Measurements from ENCODE around the gene RNF5.
A peak's percentile ranks its signal among the peaks of the same experiment; 100 is the strongest.

- TF ChIP-seq CTCF (IDR thresholded peaks at IDR 0.05) (peak; percentile 39 to 70 (median 50)), POLR2A (IDR thresholded peaks at IDR 0.05) (no peak)
These were observed 23.6 kb upstream of the RNF5 start for GRCh38 chr6:32154514-32155161.
